Measurements from ENCODE around the gene GCLC. TPM values are rescaled to one million over a fixed set of nuclear protein-coding genes. Genes with fewer than 3 reads are reported as not detected.

GCLC gene
- polyA plus RNA-seq, 3 donors: 6.8 to 22.1 (median 15.2) TPM

GRCh38 chr6:53530780-53531386, 14.0 kb downstream of the GCLC start:
- WGBS, 3 donors: 77 to 94% (median 85%) methylated on average over 6 of the region's 6 CpGs
- no peak overlapping the region for H3K27ac ChIP-seq (ENCODE audit: low read depth, low read length)

DNA sequence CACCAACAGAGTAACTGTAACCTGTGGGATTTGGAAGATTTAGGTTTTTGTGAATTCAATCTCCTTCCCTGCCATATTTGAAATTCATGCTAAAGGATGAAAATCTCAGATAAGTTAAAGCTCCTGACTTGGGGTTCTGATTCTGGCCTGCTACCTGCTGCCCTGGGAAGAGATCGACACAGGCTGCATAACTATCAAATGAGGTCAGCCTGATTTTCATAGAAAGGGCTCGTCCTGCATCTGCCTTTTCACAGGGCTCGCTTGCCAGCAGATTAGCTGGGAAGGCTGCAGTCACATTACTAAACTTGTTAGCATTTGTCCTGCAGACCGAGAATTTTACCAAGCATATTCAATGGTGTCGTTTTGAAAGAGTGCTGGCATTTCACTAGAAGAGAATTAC, 14.6 kb downstream of the GCLC start:
- H3K27ac ChIP-seq (ENCODE audit: low read depth, low read length): no peak overlapping the region
- WGBS, 3 donors: 31 to 76% (median 67%) methylated on average over 5 of the region's 5 CpGs

DNA sequence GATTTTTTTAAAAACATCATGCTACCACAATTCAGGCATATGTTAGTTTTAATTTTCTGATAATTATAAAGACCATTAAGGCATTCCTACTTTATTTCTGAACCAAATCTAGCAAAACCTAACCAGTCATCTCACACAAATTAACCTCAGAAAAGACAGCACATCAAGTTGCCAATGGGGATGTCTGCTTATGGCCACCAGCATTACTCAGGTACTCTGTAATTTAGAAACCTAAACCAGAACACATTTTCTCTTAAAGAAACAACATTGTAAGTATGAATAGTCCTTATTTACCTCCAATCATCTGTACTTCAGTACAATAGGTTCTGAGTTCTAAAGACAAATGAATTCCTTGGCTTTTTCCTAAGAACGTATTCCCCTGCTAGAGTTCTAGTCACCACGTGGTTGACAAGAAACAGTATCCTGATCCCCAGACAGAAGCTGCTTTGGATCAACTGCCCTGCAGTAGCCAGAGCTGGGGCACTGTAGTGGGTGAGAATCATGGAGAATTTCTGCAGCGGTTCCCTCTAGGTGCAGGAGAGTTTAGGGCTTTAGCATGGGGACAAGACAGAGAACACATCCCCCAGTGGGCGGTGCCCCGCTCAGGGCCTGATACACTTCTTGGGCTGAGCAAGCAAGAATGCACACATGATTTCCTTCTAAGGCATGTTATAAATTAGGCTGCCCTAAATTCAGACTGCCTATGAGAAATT, 15.4 kb downstream of the GCLC start:
- H3K27ac ChIP-seq (ENCODE audit: low read depth, low read length): no peak overlapping the region
- 76 to 89% (median 84%) methylated on average over 5 of the region's 5 CpGs for WGBS, 3 donors

DNA sequence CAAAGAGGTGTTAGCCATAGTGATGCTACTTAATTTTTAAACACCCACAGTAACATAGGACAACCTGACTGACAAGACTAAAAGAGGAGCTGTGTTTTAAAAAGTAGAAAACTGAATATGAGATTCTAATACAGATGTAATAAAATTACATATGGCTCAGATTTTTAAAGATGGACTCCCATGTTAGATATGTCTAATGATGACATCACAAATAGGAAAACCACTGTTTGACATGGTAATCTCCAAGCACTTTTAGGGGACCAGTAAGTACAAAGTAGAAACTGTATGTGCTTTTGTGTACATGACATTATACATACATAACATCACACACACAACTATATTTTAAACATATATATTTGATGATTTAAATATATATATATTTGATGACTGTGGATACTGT, 16.8 kb downstream of the GCLC start:
- no peak overlapping the region for H3K27ac ChIP-seq (ENCODE audit: low read depth, low read length)

DNA sequence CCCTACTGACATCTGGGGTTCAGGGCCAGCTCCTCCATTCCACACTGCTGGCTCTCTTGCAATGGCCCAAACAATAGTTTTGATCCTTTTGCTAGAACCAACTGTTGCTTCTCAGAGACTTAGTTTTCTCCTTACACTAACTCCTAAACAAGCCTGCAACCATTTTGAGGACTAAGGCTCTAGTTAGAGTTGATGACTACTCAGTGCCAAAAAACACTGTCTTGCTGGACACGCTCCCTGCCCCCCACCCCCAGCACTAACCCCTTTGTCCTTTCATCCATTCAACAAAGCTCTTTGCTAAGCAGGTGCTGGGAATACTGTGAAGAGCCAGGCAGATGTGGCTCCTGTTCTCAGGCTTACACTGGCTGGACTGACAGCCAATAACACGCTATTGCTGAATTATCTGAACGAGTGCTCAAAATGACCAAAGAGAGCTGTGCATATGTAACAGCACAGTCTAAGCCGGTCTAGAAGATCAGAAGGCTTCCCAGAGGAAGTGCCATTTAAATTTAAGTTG, 17.6 kb downstream of the GCLC start:
- 70 to 90% (median 82%) methylated on average over 4 of the region's 4 CpGs for WGBS, 3 donors
- H3K27ac ChIP-seq (ENCODE audit: low read depth, low read length): no peak overlapping the region

- 43 to 94% (median 78%) methylated on average over 1 of the region's 1 CpG for WGBS, 3 donors
- no peak overlapping the region for H3K27ac ChIP-seq (ENCODE audit: low read depth, low read length)
These were observed 18.9 kb downstream of the GCLC start for GRCh38 chr6:53526000-53526399.

DNA sequence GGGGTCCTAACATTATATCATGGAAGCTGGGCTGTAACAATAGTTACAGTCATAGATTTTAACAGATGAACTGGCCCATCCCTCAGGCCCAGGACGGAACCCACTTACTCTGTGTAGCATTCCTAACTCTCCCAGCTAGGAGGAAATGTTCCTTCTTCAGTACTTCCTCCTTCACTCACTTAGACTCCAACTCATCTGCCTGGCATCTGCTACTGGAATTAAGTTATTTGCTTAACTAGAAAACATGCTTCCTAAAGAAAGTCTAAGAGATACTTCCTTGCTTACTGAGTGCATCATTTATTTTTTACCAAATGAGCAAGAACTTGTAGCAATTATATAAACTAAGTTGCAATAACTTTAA, 20.5 kb downstream of the GCLC start:
- no peak overlapping the region for H3K27ac ChIP-seq (ENCODE audit: low read depth, low read length)
- WGBS, 3 donors: 48 to 54% (median 50%) methylated on average over 1 of the region's 1 CpG

- no peak overlapping the region for H3K27ac ChIP-seq (ENCODE audit: low read depth, low read length)
- WGBS, 3 donors: 41 to 87% (median 75%) methylated on average over 8 of the region's 8 CpGs
These were observed 21.1 kb downstream of the GCLC start for GRCh38 chr6:53523511-53524454.

DNA sequence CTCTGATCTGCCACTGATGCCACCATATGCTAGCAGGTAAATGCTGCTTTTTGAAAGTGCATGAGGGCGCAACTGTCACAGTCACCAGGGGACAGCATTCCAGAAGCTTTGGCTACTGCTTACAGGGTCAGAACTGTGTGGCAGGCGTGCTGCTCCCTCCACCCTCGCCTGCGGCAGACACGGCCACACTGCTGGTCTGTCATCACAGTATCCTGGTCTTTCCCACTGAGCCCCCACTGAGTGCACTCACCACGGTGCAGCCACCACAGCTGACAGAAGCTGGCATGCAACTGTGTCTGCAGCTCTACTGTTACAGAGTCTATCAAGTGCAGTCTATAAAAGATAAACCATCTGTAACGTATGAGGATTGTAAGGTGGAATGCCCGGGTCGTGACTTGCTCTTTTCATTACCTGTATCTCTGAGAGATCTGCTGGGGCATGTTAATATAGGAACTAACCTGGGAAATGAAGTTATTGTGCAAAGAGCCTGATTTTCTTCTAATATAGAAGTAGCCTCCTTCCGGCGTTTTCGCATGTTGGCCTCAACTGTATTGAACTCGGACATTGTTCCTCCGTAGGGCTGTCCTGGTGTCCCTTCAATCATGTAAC, 24.5 kb downstream of the GCLC start:
- H3K27ac ChIP-seq (ENCODE audit: low read depth, low read length): no peak overlapping the region
- 86 to 94% (median 89%) methylated on average over 14 of the region's 14 CpGs for WGBS, 3 donors

DNA sequence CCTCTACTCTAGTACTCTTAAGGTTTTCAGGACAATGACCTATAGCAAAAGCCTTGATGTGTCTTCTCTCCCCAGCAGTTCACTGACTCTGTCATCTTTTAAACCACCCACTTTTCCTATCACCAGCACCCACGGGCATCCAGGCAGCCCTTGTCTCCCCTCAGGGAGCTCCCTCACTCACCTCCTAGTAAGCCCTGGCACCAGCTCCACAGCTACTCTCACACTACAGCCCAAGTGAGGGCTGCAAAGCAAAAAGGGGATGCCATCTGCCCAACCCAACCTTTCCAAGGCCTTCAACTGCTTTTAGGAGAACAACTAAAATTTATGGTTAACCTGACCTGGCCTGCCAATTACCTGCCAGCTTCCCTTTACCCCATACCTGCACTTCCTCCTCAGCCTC, 26.0 kb downstream of the GCLC start:
- WGBS, 3 donors: 65 to 79% (median 78%) methylated on average over 1 of the region's 1 CpG
- H3K27ac ChIP-seq (ENCODE audit: low read depth, low read length): no peak overlapping the region

GRCh38 chr6:53517021-53517420, 27.9 kb downstream of the GCLC start:
- no peak overlapping the region for H3K27ac ChIP-seq (ENCODE audit: low read depth, low read length)
- 34 to 77% (median 77%) methylated on average over 2 of the region's 2 CpGs for whole genome bisulfite sequencing, 3 donors

DNA sequence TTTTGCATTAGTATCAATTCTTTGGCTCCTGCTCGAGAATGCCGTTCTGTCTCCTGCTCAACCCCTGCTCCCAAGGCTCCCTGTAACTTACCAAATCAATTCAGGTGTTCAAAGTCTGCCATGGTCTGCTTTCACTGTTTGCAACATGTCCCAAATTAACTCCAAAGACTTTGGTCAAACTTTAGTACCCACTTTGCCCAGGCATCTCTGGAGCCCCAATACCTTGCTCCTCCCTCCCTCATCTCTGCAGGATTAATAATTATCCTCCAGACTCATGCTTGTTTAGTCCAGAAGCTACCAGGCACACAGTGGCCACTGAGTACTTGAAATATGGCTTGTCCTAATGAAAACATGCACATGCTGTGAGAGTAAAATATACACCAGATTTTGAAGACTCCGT, 30.2 kb downstream of the GCLC start:
- no peak overlapping the region for H3K27ac ChIP-seq (ENCODE audit: low read depth, low read length)
- WGBS, 3 donors: 48 to 100% (median 98%) methylated on average over 3 of the region's 3 CpGs

- H3K27ac ChIP-seq (ENCODE audit: low read depth, low read length): no peak overlapping the region
- 24 to 90% (median 77%) methylated on average over 2 of the region's 2 CpGs for WGBS, 3 donors
These were observed 31.4 kb downstream of the GCLC start for GRCh38 chr6:53513519-53513966.

DNA sequence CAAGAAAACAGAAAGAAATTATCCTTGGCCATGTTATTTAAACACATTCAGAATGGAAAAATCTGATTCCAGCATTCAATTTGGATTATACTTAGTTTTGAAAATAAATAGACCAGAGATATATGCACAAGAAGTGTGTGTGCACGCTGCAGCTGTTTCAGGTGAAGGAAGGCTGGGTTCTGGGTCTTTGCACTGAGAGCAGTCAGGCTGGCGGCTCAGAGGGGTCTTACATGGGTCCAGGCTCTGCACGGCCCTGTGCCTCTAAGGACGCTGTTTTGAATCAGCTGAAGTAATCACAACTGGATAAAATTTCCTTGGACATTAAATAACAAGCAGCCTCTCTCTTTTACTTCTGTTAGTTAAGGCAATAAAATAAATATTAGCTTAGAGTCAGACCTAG, 31.8 kb downstream of the GCLC start:
- H3K27ac ChIP-seq (ENCODE audit: low read depth, low read length): no peak overlapping the region
- WGBS, 3 donors: 48 to 96% (median 92%) methylated on average over 4 of the region's 4 CpGs

- WGBS, 3 donors: 27 to 97% (median 80%) methylated on average over 4 of the region's 4 CpGs
- no peak overlapping the region for H3K27ac ChIP-seq (ENCODE audit: low read depth, low read length)
These were observed 32.3 kb downstream of the GCLC start for GRCh38 chr6:53512626-53513025.

DNA sequence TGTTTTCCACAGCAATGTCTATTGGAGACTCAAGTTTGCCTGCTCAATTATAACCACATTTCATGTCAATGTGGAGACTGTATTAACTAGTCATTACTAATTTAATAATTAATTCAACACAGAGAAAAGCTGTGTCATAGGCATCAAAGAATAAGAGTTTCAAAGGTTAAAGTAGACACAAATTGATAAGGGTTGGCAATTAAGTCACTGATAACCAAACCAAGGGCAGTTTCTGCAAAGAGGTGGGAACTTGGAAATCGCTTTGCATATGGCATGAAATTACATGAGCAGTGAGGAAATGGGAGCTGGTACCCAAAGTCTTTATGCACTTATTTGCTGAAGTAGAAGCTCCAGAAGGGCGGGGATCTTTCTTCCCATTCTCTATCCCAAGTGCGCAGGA, 34.2 kb downstream of the GCLC start:
- WGBS, 3 donors: 81 to 98% (median 92%) methylated on average over 3 of the region's 3 CpGs
- H3K27ac ChIP-seq (ENCODE audit: low read depth, low read length): no peak overlapping the region

- 76 to 92% (median 83%) methylated on average over 5 of the region's 5 CpGs for WGBS, 3 donors
- H3K27ac ChIP-seq (ENCODE audit: low read depth, low read length): no peak overlapping the region
These were observed 38.0 kb downstream of the GCLC start for GRCh38 chr6:53506872-53507271.

DNA sequence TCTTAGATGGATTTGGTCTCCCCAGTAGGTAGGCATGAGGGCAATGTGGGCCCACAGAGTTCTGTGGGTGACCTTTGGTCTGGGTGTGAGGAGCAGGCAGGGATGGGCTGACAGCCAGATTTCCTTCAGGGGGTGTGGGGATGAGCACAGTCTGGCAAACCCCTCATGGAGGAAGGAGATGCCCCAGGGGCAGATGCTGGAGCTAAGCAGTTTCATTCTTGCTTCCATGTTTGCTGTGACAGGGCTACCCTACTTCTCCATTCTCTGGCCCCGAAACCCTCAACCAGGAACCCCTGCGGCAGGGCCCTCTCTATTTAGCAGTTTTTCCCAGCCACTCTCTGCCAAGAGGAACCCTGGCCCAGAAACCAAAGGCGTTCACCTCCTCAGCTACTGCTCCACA, 40.4 kb downstream of the GCLC start:
- no peak overlapping the region for H3K27ac ChIP-seq (ENCODE audit: low read depth, low read length)
- WGBS, 3 donors: 84 to 96% (median 91%) methylated on average over 3 of the region's 3 CpGs

DNA sequence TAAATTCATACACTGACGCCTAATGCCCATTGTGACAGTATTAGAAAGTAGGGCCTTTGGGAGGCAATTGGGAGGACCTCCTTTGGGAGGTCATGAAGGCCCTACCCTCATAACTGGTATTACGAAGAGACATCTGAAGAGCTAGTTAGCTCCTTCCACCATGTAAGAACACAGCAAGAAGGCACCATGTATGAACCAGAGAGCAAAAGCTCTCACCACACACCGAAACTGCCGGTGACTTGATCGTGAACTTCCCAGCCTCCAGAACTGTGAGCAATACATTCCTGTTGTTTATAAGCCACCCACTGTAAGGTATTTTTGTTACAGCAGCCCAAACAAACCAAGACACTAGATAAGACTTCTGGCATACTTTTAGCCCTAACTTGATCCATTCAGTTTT, 41.8 kb downstream of the GCLC start:
- no peak overlapping the region for H3K27ac ChIP-seq (ENCODE audit: low read depth, low read length)
- WGBS, 3 donors: 94 to 98% (median 94%) methylated on average over 5 of the region's 5 CpGs
